Stimulated activated CD8-positive, alpha-beta memory T cell treated with anti-CD3 and anti-CD28 coated beads, Interleukin-12 subunit alpha, Interleukin-12 subunit beta, amount 100 ng/mL, for 1 hour (primary cell): ENCODE data around the gene OR2T27.
"Not testable (repeated sequence)": the region's sequence is repeated elsewhere in the genome, so short reads cannot be mapped to it uniquely, and the experiment has no call there.

ENCODE experiments used
- DNase-seq: peaks from one replicate; pipeline ENCODE4 v3.0.0-alpha.2; 2020; ENCODE audit warnings: low read depth

The OR2T27 gene

DNA sequence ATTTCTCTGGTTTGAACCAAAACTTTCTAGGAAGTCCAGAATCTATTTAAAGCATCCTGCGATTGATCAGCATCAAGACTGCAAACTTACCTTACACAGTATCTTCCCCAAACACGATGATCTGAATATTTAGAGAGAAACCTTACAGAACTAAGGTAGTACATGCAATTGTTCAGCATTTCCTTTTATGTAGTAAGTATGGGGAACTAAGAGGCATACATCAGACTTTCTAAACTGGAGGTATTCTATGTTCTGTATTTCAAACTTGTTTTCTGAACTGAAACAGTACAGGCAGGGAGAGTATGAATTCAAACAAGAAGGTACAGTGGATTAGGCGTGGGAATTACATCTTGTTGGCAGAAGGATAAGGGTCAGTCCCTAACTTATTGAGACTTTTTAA is at the start of gene OR2T27:
Gene OR2T27 (minus strand): TSS at position 175 of the 400 bp plus-strand sequence. CDS start 4,644 bp downstream, outside the sequence.
- DNase-seq = not testable (repeated sequence)

DNA sequence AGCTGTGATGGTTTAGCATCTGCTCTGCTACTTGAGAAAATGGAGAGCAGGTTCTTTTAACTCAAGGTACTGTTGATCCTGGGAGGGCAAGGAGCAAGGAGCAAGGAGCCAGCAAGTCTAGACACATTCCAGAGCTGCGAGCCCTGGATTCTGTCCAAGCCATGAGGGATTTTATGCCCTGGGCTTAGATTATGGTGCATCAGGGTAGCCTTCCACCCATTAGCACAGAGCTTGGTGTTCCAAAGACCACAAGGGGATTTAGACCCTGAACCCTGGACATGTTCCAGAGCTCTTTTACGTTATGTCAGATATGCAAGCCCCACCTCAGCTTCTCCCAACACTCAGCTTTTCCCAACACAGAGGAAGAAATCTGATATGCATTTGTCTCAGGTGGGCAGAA is 49.3 kb upstream of the OR2T27 start:
- DNase-seq = no peak

DNA sequence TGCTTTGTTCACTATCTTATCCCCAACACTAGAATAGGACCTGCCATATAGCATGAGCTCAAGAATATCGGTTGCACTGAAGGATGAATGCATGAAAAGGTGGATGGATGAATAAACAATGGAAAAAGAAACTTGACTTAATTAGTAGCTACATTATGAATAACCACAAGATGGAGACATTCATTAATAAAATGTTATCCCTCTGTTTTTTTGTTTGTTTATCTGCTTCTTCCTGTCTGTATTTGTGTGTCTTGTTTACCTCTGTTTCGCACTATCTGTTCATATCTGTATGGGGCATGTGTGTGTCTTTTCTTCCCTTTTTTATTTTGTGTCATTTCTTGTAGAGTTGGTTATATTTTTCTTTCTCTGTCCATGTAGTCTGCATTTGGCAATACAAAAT is 48.3 kb upstream of the OR2T27 start:
- DNase-seq = no peak

DNA sequence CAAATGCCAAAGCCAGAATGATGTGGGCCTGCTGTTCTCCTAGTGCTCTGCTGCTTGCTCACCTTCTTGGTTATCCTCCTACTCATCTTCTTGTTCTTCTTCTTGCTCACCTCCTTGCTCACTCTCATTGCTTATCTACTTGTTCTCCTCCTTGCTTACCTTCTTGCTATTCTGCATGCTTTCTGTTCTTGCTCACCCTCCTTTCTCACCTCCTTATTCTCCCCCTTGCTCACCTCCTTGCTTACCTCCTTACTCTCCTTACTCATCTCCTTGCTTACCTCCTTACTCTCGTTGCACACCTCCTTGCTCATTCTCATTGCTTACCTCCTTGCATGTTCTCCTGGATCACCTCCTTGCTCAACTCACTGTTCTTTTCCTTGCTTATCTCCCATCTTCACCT is 47.4 kb upstream of the OR2T27 start, which contains the start of gene OR14I1:
Gene OR14I1 (minus strand): TSS at position 53 of the 400 bp plus-strand sequence.
- no peak for DNase-seq

DNA sequence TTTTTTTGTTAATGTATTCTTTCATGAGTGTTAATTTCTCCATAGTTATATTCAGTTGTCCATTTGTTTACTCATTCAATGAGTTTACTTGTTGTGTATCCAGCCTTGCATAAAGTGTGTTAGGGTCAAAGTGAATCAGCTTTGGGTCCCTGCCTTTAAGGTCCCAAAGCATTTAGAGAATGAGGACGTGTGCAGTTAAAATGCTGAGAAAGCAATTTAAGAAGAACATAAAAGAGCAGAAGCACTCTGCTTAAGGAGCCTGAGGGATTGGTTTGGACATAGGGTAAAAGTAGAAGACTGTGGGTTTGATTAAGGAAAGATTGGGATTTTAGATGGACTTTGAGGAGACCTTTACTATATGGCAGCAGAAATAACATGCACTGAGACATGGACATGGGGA is 43.8 kb upstream of the OR2T27 start:
- no peak for DNase-seq

DNA sequence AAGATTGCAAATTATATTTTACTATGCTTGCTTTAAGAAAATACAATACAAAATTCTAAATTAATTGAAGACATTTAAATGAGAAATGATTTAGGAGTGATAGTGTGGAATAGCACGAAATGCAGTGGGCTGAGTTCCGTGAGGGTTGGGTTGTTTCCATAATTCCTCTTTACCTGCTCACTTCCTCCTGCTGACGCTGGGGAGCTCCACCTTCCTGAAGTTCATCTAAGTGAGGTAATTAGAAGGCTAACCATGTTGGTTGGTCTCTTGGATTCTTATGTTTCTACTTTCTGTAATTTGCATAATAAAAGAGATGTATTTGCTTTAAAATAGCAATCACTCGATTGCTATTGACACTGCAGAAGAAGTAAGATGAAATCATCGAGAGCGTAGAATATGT is 42.6 kb upstream of the OR2T27 start:
- DNase-seq = no peak

- DNase-seq = no peak
Observed at GRCh38 chr1:248696774-248697173, 41.4 kb upstream of the OR2T27 start.

DNA sequence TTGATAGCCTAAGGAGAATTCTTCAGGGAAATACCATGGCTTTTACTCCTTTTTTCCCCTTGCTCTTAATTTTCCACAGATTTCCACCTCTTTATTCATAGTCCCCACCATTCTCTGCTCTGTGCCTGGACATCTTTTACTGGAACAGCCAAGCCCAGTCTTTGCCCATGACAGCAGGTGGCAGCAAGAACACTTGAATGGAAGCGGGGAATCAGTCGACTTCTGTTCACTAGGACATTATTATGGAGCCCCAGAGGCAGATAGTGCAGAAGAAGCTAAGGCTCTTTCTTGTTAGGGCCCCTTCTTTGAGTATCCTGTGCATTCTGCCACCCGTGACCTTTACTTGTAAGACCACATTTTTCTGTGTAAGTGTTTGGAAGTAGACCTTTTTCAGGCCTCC is 40.9 kb upstream of the OR2T27 start:
- DNase-seq = no peak

- DNase-seq = no peak
Observed at GRCh38 chr1:248695451-248696132, 40.3 kb upstream of the OR2T27 start.

- no peak for DNase-seq
Observed at GRCh38 chr1:248691567-248692155, 36.3 kb upstream of the OR2T27 start.

- no peak for DNase-seq
Observed at GRCh38 chr1:248688527-248689298, 33.4 kb upstream of the OR2T27 start.

DNA sequence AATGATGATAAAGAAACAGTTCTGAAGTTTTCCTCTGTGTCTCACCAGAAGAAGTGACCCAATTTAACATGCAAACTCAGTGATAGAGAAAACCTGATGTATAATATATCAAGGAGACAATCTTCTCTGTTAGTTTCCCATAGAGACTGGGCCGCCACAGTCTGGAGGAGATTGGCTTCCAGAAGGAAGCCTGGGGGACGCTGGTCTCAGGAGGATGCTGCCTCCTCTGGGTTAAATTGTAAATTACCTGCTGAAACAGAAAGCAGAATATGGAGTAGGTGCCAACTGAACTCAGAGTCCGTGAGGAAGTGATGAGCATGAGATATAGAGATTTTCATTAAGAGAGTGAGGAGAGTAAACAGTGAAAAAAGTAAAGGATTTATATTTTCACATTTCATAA is 31.5 kb upstream of the OR2T27 start:
- no peak for DNase-seq

DNA sequence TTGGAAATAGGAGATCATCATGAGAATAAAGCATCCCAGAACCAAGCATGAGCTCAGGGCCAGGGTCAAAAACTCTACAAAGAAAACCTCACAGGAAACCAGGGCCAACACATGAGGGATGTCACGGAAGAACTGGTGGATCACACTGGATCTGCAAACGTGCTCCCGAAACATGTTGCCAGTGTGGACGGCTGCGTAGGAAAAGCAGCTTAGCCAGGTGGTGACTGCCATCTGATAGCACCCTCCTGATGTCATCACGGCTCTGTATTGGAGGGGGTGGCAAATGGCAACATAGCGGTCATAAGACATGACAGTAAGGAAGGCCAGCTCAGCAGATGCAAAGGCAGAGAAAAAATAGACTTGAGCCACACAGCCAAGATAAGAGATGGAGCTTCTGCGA is 26.3 kb upstream of the OR2T27 start:
- no peak for DNase-seq

DNA sequence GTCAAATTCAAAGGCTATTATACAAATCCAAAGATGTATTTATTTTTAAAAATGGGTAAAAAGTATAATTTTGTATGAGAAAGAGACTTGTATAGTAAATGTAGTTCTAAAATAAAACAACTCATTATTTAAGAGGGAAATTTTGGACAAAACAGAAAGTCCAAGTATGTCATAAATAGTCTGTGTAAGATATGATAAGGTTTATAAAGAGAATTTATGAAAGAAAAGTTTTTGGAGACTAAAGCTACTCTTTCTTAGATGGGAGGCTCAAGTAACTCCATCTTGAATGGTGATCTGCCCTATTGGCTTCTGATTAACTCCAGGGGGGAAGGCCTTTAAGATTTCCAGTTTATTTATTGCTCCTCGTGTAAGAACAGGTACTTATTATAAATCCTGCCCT is 14.7 kb upstream of the OR2T27 start:
- DNase-seq = no peak

GRCh38 chr1:248663453-248664328 is 8.4 kb upstream of the OR2T27 start:
- not testable (repeated sequence) for DNase-seq

DNA sequence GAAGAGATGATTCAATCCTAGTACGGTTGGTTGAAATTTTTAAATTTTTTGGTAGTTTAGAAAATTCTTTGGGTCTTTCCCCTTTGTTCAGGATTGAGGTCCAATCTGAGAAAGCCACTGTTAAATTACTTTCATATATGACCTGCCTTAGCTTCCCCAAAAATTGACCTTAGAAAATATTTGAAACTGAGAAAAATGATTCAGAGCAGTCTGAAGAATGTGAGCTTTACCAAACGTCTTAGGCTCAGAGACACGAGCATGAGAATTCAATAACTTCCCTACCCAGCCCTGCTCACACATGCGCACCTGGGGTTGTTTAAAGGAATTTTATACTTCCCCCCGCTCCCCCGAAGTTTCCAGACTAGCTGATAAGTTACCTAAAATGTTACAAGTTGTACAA is 1.5 kb upstream of the OR2T27 start:
- not testable (repeated sequence) for DNase-seq

GRCh38 chr1:248648770-248649536 is 6.4 kb downstream of the OR2T27 start:
- DNase-seq = not testable (repeated sequence)

DNA sequence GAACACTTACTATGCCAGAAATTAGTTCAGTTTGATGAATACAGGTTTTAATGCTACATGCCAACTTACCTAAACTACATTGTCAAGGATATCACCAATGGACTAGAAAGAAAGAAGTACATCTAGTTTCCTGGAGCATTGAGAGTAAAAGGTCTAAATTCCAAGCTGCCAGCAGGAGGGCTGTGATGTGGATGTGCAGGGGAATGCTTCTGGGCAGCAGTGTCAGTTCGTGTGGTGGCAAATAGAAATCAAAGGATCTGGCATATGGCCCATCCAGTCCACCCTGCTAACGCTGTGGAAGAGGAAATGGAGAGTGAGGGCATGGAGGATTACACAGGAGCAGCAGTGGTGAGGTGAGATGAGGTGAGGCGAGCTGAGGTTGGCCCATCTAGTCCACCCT is 10.2 kb downstream of the OR2T27 start, which contains the start of gene OR2T35:
Gene OR2T35 (minus strand): TSS at position 101 of the 400 bp plus-strand sequence. CDS start 6,020 bp downstream, outside the sequence.
- DNase-seq = not testable (repeated sequence)

- not testable (repeated sequence) for DNase-seq
Observed at GRCh38 chr1:248642971-248643651, 12.2 kb downstream of the OR2T27 start.

GRCh38 chr1:248641583-248641982 is 13.7 kb downstream of the OR2T27 start:
- DNase-seq = not testable (repeated sequence)
